Measurements from ENCODE around the gene TGM2. TPM values are rescaled to one million over a fixed set of nuclear protein-coding genes. Genes with fewer than 3 reads are reported as not detected.

The TGM2 gene
- total RNA-seq, 1 donor from 2014 or later: 92.8 TPM

- no peaks in the 10 kb centered on the region for H3K4me1 ChIP-seq
- no peaks in the 10 kb centered on the region for H3K9me3 ChIP-seq
- TF ChIP-seq CTCF (IDR thresholded peaks at IDR 0.05): no peak
- no peak for TF ChIP-seq POLR2A (IDR thresholded peaks at IDR 0.05)
- TF ChIP-seq POLR2AphosphoS5 (IDR thresholded peaks at IDR 0.05; ENCODE audit: insufficient read depth in 1 of 2, low read depth in 1 of 2): no peak
- H3K4me3 ChIP-seq: no peak overlapping the region
- no peak overlapping the region for H3K27ac ChIP-seq
- intact Hi-C loops (cut with DNase I): no loop called here
- no peak for DNase-seq (ENCODE audit: extremely low spot score in 2 of 2)
- H3K36me3 ChIP-seq: no peaks in the 10 kb centered on the region
- no peaks in the 10 kb centered on the region for H3K27me3 ChIP-seq
Measured at GRCh38 chr20:38199501-38200390, 34.7 kb upstream of the TGM2 start.

GRCh38 chr20:38198238-38198861 is 33.3 kb upstream of the TGM2 start:
- Histone ChIP-seq H3K9me3 (no peaks in the 10 kb centered on the region), H3K27ac (no peak overlapping the region), H3K4me1 (no peaks in the 10 kb centered on the region), H3K36me3 (no peaks in the 10 kb centered on the region), H3K27me3 (no peaks in the 10 kb centered on the region), H3K4me3 (no peak overlapping the region)
- TF ChIP-seq POLR2AphosphoS5 (IDR thresholded peaks at IDR 0.05; ENCODE audit: insufficient read depth in 1 of 2, low read depth in 1 of 2) (no peak), POLR2A (IDR thresholded peaks at IDR 0.05) (no peak), CTCF (IDR thresholded peaks at IDR 0.05) (no peak)
- intact Hi-C loops (cut with DNase I): no loop called here
- no peak for DNase-seq (ENCODE audit: extremely low spot score in 2 of 2)

- H3K27me3 ChIP-seq: no peaks in the 10 kb centered on the region
- no peak overlapping the region for H3K27ac ChIP-seq
- TF ChIP-seq CTCF (IDR thresholded peaks at IDR 0.05): no peak
- no peak for DNase-seq (ENCODE audit: extremely low spot score in 2 of 2)
- no peak overlapping the region for H3K4me3 ChIP-seq
- intact Hi-C loops (cut with DNase I): no loop called here
- no peaks in the 10 kb centered on the region for H3K4me1 ChIP-seq
- no peaks in the 10 kb centered on the region for H3K9me3 ChIP-seq
- no peaks in the 10 kb centered on the region for H3K36me3 ChIP-seq
Measured at GRCh38 chr20:38197619-38198018, 32.5 kb upstream of the TGM2 start.

GRCh38 chr20:38197217-38197616 is 32.1 kb upstream of the TGM2 start:
- no peaks in the 10 kb centered on the region for H3K4me1 ChIP-seq
- no peaks in the 10 kb centered on the region for H3K36me3 ChIP-seq
- TF ChIP-seq POLR2AphosphoS5 (IDR thresholded peaks at IDR 0.05; ENCODE audit: insufficient read depth in 1 of 2, low read depth in 1 of 2) (no peak), POLR2A (IDR thresholded peaks at IDR 0.05) (no peak), CTCF (IDR thresholded peaks at IDR 0.05) (no peak)
- no peak overlapping the region for H3K27ac ChIP-seq
- no peaks in the 10 kb centered on the region for H3K9me3 ChIP-seq
- intact Hi-C loops (cut with DNase I): no loop called here
- no peak overlapping the region for H3K4me3 ChIP-seq
- DNase-seq (ENCODE audit: extremely low spot score in 2 of 2): no peak
- H3K27me3 ChIP-seq: no peaks in the 10 kb centered on the region

GRCh38 chr20:38196592-38196991 is 31.5 kb upstream of the TGM2 start:
- no peak overlapping the region for H3K27ac ChIP-seq
- no peak for DNase-seq (ENCODE audit: extremely low spot score in 2 of 2)
- intact Hi-C loops (cut with DNase I): no loop called here
- H3K27me3 ChIP-seq: no peaks in the 10 kb centered on the region
- H3K9me3 ChIP-seq: no peaks in the 10 kb centered on the region
- peak in 1 of 2 donors; percentile 60 for TF ChIP-seq POLR2AphosphoS5 (IDR thresholded peaks at IDR 0.05; ENCODE audit: insufficient read depth in 1 of 2, low read depth in 1 of 2)
- no peak for TF ChIP-seq CTCF (IDR thresholded peaks at IDR 0.05)
- TF ChIP-seq POLR2A (IDR thresholded peaks at IDR 0.05): no peak
- no peaks in the 10 kb centered on the region for H3K36me3 ChIP-seq
- no peaks in the 10 kb centered on the region for H3K4me1 ChIP-seq
- H3K4me3 ChIP-seq: no peak overlapping the region
